Measurements from ENCODE around the gene HIGD2B. TPM values are rescaled to one million over a fixed set of nuclear protein-coding genes. Genes with fewer than 3 reads are reported as not detected.
"Not testable (repeated sequence)": the region's sequence is repeated elsewhere in the genome, so short reads cannot be mapped to it uniquely, and the experiment has no call there.

Gene HIGD2B
- total and polyA plus RNA-seq, 5 donors from 2014 or later, result 0.16 TPM; not detected in 4

GRCh38 chr15:72648631-72649253 is 37.2 kb downstream of the HIGD2B start:
- H3K27ac Mint-ChIP-seq; ATAC-seq (ENCODE audit: low read depth in 2 of 2); H3K36me3 Mint-ChIP-seq; H3K9me3 Mint-ChIP-seq; H3K4me1 Mint-ChIP-seq; H3K4me3 Mint-ChIP-seq; H3K4me3 ChIP-seq (ENCODE audit: low read depth, low read length); H3K27me3 Mint-ChIP-seq; H3K4me1 ChIP-seq (ENCODE audit: control insufficient read depth, insufficient read depth, low read length, poor library complexity, severe bottlenecking); H3K27me3 ChIP-seq (ENCODE audit: control insufficient read depth, insufficient read depth, low read length); H3K36me3 ChIP-seq (ENCODE audit: control insufficient read depth, insufficient read depth, low read length); H3K27ac ChIP-seq (ENCODE audit: insufficient read depth, low read length, poor library complexity, severe bottlenecking); DNase-seq; H3K9me3 ChIP-seq (ENCODE audit: control insufficient read depth in 2 of 2, low read length in 2 of 2): not testable (repeated sequence)

GRCh38 chr15:72642271-72642670 is 43.7 kb downstream of the HIGD2B start:
- not testable (repeated sequence) for H3K9me3 Mint-ChIP-seq; H3K27ac ChIP-seq (ENCODE audit: insufficient read depth, low read length, poor library complexity, severe bottlenecking); H3K4me3 Mint-ChIP-seq; H3K27me3 ChIP-seq (ENCODE audit: control insufficient read depth, insufficient read depth, low read length); H3K4me3 ChIP-seq (ENCODE audit: low read depth, low read length); H3K9me3 ChIP-seq (ENCODE audit: control insufficient read depth in 2 of 2, low read length in 2 of 2); ATAC-seq (ENCODE audit: low read depth in 2 of 2); H3K36me3 Mint-ChIP-seq; H3K4me1 ChIP-seq (ENCODE audit: control insufficient read depth, insufficient read depth, low read length, poor library complexity, severe bottlenecking); H3K4me1 Mint-ChIP-seq; DNase-seq; H3K27me3 Mint-ChIP-seq; H3K27ac Mint-ChIP-seq; H3K36me3 ChIP-seq (ENCODE audit: control insufficient read depth, insufficient read depth, low read length)

- H3K27ac ChIP-seq (ENCODE audit: insufficient read depth, low read length, poor library complexity, severe bottlenecking); DNase-seq; H3K27me3 ChIP-seq (ENCODE audit: control insufficient read depth, insufficient read depth, low read length); H3K9me3 ChIP-seq (ENCODE audit: control insufficient read depth in 2 of 2, low read length in 2 of 2); H3K9me3 Mint-ChIP-seq; H3K27me3 Mint-ChIP-seq; H3K4me3 ChIP-seq (ENCODE audit: low read depth, low read length); H3K27ac Mint-ChIP-seq; ATAC-seq (ENCODE audit: low read depth in 2 of 2); H3K4me1 ChIP-seq (ENCODE audit: control insufficient read depth, insufficient read depth, low read length, poor library complexity, severe bottlenecking); H3K36me3 ChIP-seq (ENCODE audit: control insufficient read depth, insufficient read depth, low read length); H3K36me3 Mint-ChIP-seq; H3K4me1 Mint-ChIP-seq; H3K4me3 Mint-ChIP-seq: not testable (repeated sequence)
Measured at GRCh38 chr15:72639759-72640483, 46.1 kb downstream of the HIGD2B start.

- not testable (repeated sequence) for H3K27ac Mint-ChIP-seq; H3K9me3 Mint-ChIP-seq; H3K27me3 ChIP-seq (ENCODE audit: control insufficient read depth, insufficient read depth, low read length); H3K9me3 ChIP-seq (ENCODE audit: control insufficient read depth in 2 of 2, low read length in 2 of 2); H3K36me3 ChIP-seq (ENCODE audit: control insufficient read depth, insufficient read depth, low read length); H3K4me1 Mint-ChIP-seq; H3K4me1 ChIP-seq (ENCODE audit: control insufficient read depth, insufficient read depth, low read length, poor library complexity, severe bottlenecking); H3K36me3 Mint-ChIP-seq; H3K27ac ChIP-seq (ENCODE audit: insufficient read depth, low read length, poor library complexity, severe bottlenecking); H3K27me3 Mint-ChIP-seq
- ATAC-seq (ENCODE audit: low read depth in 2 of 2) (peak; percentile 20 to 43), DNase-seq (peak; percentile 44 to 76 (median 47))
- H3K4me3 ChIP-seq (ENCODE audit: low read depth, low read length), result peak overlapping the region; percentile 41
- H3K4me3 Mint-ChIP-seq, result peak overlapping the region in 2 of 4 donors; percentile 63 to 66
Measured at GRCh38 chr15:72636519-72637282, 49.3 kb downstream of the HIGD2B start.

- H3K4me3 ChIP-seq (ENCODE audit: low read depth, low read length); H3K9me3 ChIP-seq (ENCODE audit: control insufficient read depth in 2 of 2, low read length in 2 of 2); H3K36me3 Mint-ChIP-seq; H3K27ac ChIP-seq (ENCODE audit: insufficient read depth, low read length, poor library complexity, severe bottlenecking); H3K27me3 ChIP-seq (ENCODE audit: control insufficient read depth, insufficient read depth, low read length); H3K27me3 Mint-ChIP-seq; ATAC-seq (ENCODE audit: low read depth in 2 of 2); H3K9me3 Mint-ChIP-seq; H3K4me1 Mint-ChIP-seq; DNase-seq; H3K4me3 Mint-ChIP-seq; H3K36me3 ChIP-seq (ENCODE audit: control insufficient read depth, insufficient read depth, low read length); H3K4me1 ChIP-seq (ENCODE audit: control insufficient read depth, insufficient read depth, low read length, poor library complexity, severe bottlenecking); H3K27ac Mint-ChIP-seq: not testable (repeated sequence)
Measured at GRCh38 chr15:72629068-72629570, 56.9 kb downstream of the HIGD2B start.

- H3K4me1 ChIP-seq (ENCODE audit: control insufficient read depth, insufficient read depth, low read length, poor library complexity, severe bottlenecking); H3K36me3 Mint-ChIP-seq; H3K4me3 Mint-ChIP-seq; H3K9me3 ChIP-seq (ENCODE audit: control insufficient read depth in 2 of 2, low read length in 2 of 2); H3K9me3 Mint-ChIP-seq; DNase-seq; H3K36me3 ChIP-seq (ENCODE audit: control insufficient read depth, insufficient read depth, low read length); H3K27ac ChIP-seq (ENCODE audit: insufficient read depth, low read length, poor library complexity, severe bottlenecking); H3K4me1 Mint-ChIP-seq; H3K4me3 ChIP-seq (ENCODE audit: low read depth, low read length); H3K27me3 Mint-ChIP-seq; H3K27me3 ChIP-seq (ENCODE audit: control insufficient read depth, insufficient read depth, low read length); ATAC-seq (ENCODE audit: low read depth in 2 of 2): not testable (repeated sequence)
- peak overlapping the region in 1 of 3 donors; percentile 55 for H3K27ac Mint-ChIP-seq
Measured at GRCh38 chr15:72628249-72629067, 57.5 kb downstream of the HIGD2B start.

GRCh38 chr15:72626153-72626552 is 59.8 kb downstream of the HIGD2B start:
- not testable (repeated sequence) for H3K27me3 Mint-ChIP-seq, H3K4me1 Mint-ChIP-seq

More at GRCh38 chr15:72626153-72626552, 59.8 kb downstream of the HIGD2B start:
- H3K4me1 ChIP-seq (ENCODE audit: control insufficient read depth, insufficient read depth, low read length, poor library complexity, severe bottlenecking); H3K4me3 Mint-ChIP-seq; H3K9me3 ChIP-seq (ENCODE audit: control insufficient read depth in 2 of 2, low read length in 2 of 2); H3K36me3 ChIP-seq (ENCODE audit: control insufficient read depth, insufficient read depth, low read length); H3K27ac ChIP-seq (ENCODE audit: insufficient read depth, low read length, poor library complexity, severe bottlenecking); H3K27ac Mint-ChIP-seq; ATAC-seq (ENCODE audit: low read depth in 2 of 2); H3K27me3 ChIP-seq (ENCODE audit: control insufficient read depth, insufficient read depth, low read length); H3K4me3 ChIP-seq (ENCODE audit: low read depth, low read length); DNase-seq; H3K36me3 Mint-ChIP-seq; H3K9me3 Mint-ChIP-seq: not testable (repeated sequence)
